C4-2B (cell line): Measurements from ENCODE around the gene DEPP1.

ENCODE experiments used
- H3K27ac ChIP-seq: fragments of 450-650 bp; 2 replicates; pipeline ENCODE4 v1.5.1; 2017
- CTCF ChIP-seq: fragments of 450-650 bp; conservative IDR thresholded peaks from 2 replicates; pipeline ENCODE4 v1.5.1; 2017; ENCODE audit warnings: mild to moderate bottlenecking
- ZFX ChIP-seq: fragments of 450-650 bp; IDR thresholded peaks from 2 replicates; pipeline ENCODE4 v1.6.1; 2017

The DEPP1 gene

GRCh38 chr10:44949915-44950314 is 28.7 kb downstream of the DEPP1 start:
- no peak for TF ChIP-seq ZFX
- no peak for TF ChIP-seq CTCF
- no peak overlapping the region for H3K27ac ChIP-seq

- H3K27ac ChIP-seq: no peak overlapping the region
- TF ChIP-seq CTCF (no peak), ZFX (no peak)
These were observed 29.3 kb downstream of the DEPP1 start for GRCh38 chr10:44949127-44949802.

GRCh38 chr10:44948642-44949041 is 30.0 kb downstream of the DEPP1 start:
- H3K27ac ChIP-seq: no peak overlapping the region
- no peak for TF ChIP-seq ZFX
- no peak for TF ChIP-seq CTCF

- H3K27ac ChIP-seq: no peak overlapping the region
- TF ChIP-seq ZFX (no peak), CTCF (no peak)
These were observed 31.0 kb downstream of the DEPP1 start for GRCh38 chr10:44947371-44948152.

GRCh38 chr10:44946205-44946604 is 32.4 kb downstream of the DEPP1 start:
- H3K27ac ChIP-seq: no peak overlapping the region
- TF ChIP-seq ZFX (no peak), CTCF (no peak)

- TF ChIP-seq ZFX: no peak
- no peak for TF ChIP-seq CTCF
- no peak overlapping the region for H3K27ac ChIP-seq
These were observed 34.3 kb downstream of the DEPP1 start for GRCh38 chr10:44944354-44944753.

GRCh38 chr10:44939691-44940401 is 38.8 kb downstream of the DEPP1 start:
- TF ChIP-seq ZFX: no peak
- TF ChIP-seq CTCF: no peak
- H3K27ac ChIP-seq: no peak overlapping the region
